Colonic mucosa (tissue), 4 donors: ENCODE data around the gene SPECC1L. TPM values are rescaled to one million over a fixed set of nuclear protein-coding genes. Genes with fewer than 3 reads are reported as not detected.

Experiments used
- DNase-seq: peaks from one replicate; pipeline ENCODE4 v3.0.0-alpha.2; 2020
- H3K27ac ChIP-seq: fragments of 200-600 bp; one replicate; pipeline ENCODE4 v1.8.0; 2021
- H3K27me3 ChIP-seq: fragments of 200-600 bp; one replicate; pipeline ENCODE4 v1.8.0; 2021
- H3K36me3 ChIP-seq: fragments of 200-600 bp; one replicate; pipeline ENCODE4 v1.8.0; 2021
- H3K4me1 ChIP-seq: fragments of 200-600 bp; one replicate; pipeline ENCODE4 v1.8.0; 2021; ENCODE audit warnings: mild to moderate bottlenecking
- H3K4me3 ChIP-seq: fragments of 200-600 bp; one replicate; pipeline ENCODE4 v1.8.0; 2021
- H3K9ac ChIP-seq, 2 donors: one replicate each; pipeline ENCODE4 v1.7.0; 2013; ENCODE audit warnings: control low read depth in 2 of 2, low read depth in 2 of 2, low read length in 2 of 2
- H3K9me3 ChIP-seq: fragments of 200-600 bp; one replicate; pipeline ENCODE4 v1.8.0; 2021
- CTCF ChIP-seq: fragments of 200-600 bp; IDR thresholded peaks from one replicate; pipeline ENCODE4 v1.8.0; 2022; ENCODE audit warnings: antibody characterized with exemption, mild to moderate bottlenecking
- intact Hi-C: fragments of 100-400 bp; cut with DNase I; formaldehyde crosslinking; loops from one replicate; pipeline ENCODE4 v1.14.1; 2022
- total RNA-seq, 2 donors: library from RNA; stranded (reverse); fragmentation: NEBNext Ultra II Directional in 1 of 2; extraction: Animal tissue kit (Norgen Biotek cat#: 25700) in 1 of 2; gene quantifications; one replicate each; pipeline ENCODE4 v1.2.1, GENCODE V29; 2021
- donor health status: healthy.
- donor health status: DM: no; HTN: no; CAD: no.
- donor health status: DM: no; HTN: no; CAD: no.

Gene SPECC1L
- total RNA-seq, 2 donors from 2014 or later, result 45.3 to 55.3 TPM

- intact Hi-C loops, result no loop called here
- H3K36me3 ChIP-seq, result no peaks in the 10 kb centered on the region
- H3K27ac ChIP-seq, result no peak overlapping the region
These were observed 171.0 kb downstream of the SPECC1L start for GRCh38 chr22:24441406-24442351.

DNA sequence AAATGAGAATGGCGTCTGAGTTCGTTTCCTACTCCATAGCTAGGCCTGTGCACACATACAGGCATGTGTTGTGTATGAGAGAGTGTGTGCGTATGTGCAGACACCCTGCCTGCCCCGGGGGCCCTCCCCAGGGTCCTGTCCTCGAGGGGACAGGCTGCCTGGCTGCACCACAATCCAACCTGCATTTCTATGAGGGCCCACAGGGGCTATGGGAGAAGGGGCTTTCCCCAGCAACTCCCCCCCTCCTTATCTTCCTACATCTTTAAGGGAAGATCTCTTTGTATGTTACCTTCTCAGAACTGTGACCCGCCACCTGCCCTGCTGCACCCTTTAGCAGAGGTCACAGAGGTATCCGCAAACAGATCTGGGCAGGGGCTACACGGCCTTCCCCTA, 171.7 kb downstream of the SPECC1L start:
- no peak overlapping the region for H3K9ac ChIP-seq
- no peaks in the 10 kb centered on the region for H3K4me1 ChIP-seq
- H3K9me3 ChIP-seq, result no peaks in the 10 kb centered on the region
- intact Hi-C loops, result no loop called here
- no peak for TF ChIP-seq CTCF
- no peak overlapping the region for H3K4me3 ChIP-seq
- H3K27ac ChIP-seq, result no peak overlapping the region
- no peak for DNase-seq
- no peaks in the 10 kb centered on the region for H3K36me3 ChIP-seq
- no peaks in the 10 kb centered on the region for H3K27me3 ChIP-seq

More at GRCh38 chr22:24441406-24442351, 171.0 kb downstream of the SPECC1L start:
- Histone ChIP-seq H3K4me1 (no peaks in the 10 kb centered on the region), H3K4me3 (no peak overlapping the region), H3K27me3 (no peaks in the 10 kb centered on the region), H3K9me3 (no peaks in the 10 kb centered on the region), H3K9ac (no peak overlapping the region)
- no peak for TF ChIP-seq CTCF
- DNase-seq, result no peak

DNA sequence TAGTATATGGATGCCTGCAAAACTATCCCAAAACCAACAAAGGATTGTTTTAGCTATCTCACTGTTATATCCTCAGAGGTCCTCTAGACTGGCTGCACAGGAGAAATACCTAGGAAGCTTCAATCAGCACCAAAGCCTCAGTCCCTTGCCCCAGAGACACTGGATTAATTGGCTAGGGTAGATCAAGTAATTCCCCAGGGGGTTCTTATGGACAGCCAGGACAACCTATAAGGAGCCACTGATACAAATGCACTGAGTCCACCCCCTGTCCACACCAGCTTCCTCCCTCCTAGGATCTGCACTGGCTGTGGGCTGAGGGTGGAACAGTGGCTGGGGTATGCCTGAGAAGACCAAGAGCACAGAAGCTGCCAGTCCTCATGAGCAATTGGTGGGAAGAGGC, 173.0 kb downstream of the SPECC1L start:
- Histone ChIP-seq H3K27me3 (no peaks in the 10 kb centered on the region), H3K4me1 (no peaks in the 10 kb centered on the region), H3K4me3 (no peak overlapping the region), H3K36me3 (no peaks in the 10 kb centered on the region), H3K9ac (no peak overlapping the region), H3K9me3 (no peaks in the 10 kb centered on the region), H3K27ac (no peak overlapping the region)
- DNase-seq, result no peak
- TF ChIP-seq CTCF, result no peak
- intact Hi-C loops, result no loop called here

DNA sequence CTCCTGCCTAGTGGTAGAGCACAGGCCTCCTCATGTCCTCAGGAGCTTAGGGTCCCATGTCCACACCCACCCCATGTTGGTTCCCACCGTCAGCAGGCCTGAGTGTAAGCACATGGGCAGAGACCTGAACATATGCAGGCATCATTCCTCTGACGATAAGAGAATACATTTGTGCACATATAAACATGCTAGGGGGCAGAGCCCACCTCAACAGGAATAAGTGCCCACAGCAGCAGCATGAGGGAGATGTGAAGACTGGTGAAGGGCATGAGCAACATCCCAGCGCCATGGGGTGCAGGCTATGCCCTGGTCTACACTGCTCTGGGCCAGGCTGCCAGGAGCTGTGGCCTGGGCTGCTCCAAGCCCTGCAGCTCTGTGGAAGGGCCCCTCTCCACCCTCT, 173.6 kb downstream of the SPECC1L start:
- no peak overlapping the region for H3K27ac ChIP-seq
- H3K9ac ChIP-seq, result no peak overlapping the region
- no peaks in the 10 kb centered on the region for H3K4me1 ChIP-seq
- H3K36me3 ChIP-seq, result no peaks in the 10 kb centered on the region
- H3K4me3 ChIP-seq, result no peak overlapping the region
- DNase-seq, result no peak
- H3K9me3 ChIP-seq, result no peaks in the 10 kb centered on the region
- no peak for TF ChIP-seq CTCF
- no peaks in the 10 kb centered on the region for H3K27me3 ChIP-seq
- intact Hi-C loops, result no loop called here

GRCh38 chr22:24444729-24445466, 174.3 kb downstream of the SPECC1L start:
- no peak for DNase-seq
- no peaks in the 10 kb centered on the region for H3K36me3 ChIP-seq
- no peak overlapping the region for H3K27ac ChIP-seq
- H3K27me3 ChIP-seq, result no peaks in the 10 kb centered on the region
- H3K4me3 ChIP-seq, result no peak overlapping the region
- no peak for TF ChIP-seq CTCF
- no peaks in the 10 kb centered on the region for H3K4me1 ChIP-seq
- intact Hi-C loops, result no loop called here
- H3K9me3 ChIP-seq, result no peaks in the 10 kb centered on the region
- no peak overlapping the region for H3K9ac ChIP-seq
